Superior temporal gyrus (tissue), 1 donor: ENCODE data around the gene HNRNPA2B1.
A peak's percentile ranks its signal among the peaks of the same experiment; 100 is the strongest.
"Not testable (repeated sequence)": the region's sequence is repeated elsewhere in the genome, so short reads cannot be mapped to it uniquely, and the experiment has no call there.

Source experiments
- DNase-seq: peaks from one replicate; pipeline ENCODE4 v3.0.0-alpha.2; 2016; ENCODE audit errors: extremely low spot score

HNRNPA2B1 gene

DNA sequence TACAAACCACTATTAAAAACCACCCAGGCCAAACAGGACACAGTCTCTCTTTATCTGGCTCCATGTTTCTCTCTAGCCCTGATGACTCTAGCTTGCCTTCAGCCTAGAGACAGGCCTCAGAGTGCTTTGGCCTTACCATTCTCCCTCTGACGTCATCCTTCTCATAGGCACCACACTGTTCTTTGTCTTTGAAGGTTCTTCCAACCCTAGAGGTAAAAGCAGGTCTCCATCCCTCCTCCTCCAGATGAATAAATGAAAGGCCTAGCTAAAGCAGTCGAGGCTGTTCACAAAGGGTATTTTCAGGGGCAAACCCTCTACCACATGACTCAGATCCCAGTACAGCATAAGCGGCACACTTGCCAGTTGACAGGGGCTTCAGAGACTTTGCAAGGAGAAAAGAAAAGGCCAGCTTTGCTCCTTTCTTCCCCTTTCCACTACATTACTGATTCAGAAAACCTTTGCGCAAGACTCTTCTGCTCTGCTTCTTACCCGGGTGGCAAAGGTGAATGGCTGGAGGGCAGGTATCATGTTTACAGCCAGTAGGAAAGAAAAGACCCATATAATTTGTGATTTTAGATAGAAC lies 33.8 kb downstream of the HNRNPA2B1 start:
- DNase-seq: no peak

DNA sequence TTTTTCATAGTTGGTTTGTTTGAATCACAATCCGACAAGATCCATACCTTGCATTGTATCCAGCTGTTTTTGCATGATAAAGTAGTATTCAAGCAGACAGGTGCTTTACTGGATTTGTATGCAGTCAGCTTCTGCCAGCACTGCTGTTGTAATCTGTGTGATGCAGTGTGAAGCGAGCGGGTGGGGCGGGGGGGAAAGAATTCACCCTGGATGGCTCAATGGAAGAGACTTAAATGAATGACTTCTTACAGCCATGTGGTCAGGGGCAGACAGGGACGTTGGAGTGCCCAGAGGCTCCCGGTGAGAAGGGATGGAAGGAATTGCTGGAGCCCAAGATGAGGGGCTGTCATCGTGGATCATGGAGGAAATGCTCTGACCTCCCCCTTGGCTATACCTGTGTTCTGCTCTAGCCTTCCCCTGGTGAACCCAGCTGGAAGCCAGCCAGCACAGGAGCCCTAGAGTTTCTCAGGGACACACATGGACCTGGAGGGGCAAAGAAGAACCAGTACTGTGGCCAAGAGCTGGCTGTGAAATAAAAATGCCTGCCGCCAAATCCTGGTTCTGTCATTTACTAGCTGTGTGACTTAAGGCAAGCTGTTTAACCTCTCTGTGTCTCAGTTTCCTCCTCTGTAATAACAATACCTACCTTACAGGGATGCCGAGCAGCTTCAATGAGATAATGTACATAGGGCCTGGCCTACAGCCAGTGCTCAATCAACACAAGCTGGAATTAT lies 34.4 kb downstream of the HNRNPA2B1 start:
- DNase-seq: no peak

DNA sequence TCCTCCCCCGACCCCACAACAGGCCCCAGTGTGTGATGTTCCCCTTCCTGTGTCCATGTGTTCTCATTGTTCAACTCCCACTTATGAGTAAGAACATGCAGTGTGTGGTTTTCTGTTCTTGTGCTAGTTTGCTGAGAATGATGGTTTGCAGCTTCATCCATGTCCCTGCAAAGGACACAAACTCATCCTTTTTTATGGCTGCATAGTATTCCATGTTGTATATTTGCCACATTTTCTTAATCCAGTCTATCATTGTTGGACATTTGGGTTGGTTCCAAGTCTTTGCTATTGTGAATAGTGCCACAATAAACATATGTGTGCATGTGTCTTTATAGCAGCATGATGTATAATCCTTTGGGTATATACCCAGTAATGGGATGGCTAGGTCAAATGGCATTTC lies 36.7 kb downstream of the HNRNPA2B1 start:
- not testable (repeated sequence) for DNase-seq

DNA sequence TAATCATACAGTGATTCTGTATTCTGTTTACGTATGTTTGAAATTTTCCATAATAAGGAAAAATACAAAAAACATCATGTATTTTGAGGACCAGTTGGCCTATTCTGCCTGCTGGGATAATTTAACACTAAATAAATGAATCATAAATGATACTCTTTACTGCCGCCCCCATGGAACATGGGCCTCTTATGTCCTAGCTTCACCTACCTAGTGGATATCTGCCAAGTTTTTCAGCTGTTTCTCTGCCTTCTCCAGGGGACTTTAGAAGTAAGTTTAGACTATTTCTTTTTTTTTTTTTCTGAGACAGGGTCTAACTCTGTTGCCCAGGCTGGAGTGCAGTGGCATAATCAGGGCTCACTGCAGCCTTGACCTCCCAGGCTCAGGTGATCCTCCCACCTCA lies 38.1 kb downstream of the HNRNPA2B1 start:
- DNase-seq: no peak

DNA sequence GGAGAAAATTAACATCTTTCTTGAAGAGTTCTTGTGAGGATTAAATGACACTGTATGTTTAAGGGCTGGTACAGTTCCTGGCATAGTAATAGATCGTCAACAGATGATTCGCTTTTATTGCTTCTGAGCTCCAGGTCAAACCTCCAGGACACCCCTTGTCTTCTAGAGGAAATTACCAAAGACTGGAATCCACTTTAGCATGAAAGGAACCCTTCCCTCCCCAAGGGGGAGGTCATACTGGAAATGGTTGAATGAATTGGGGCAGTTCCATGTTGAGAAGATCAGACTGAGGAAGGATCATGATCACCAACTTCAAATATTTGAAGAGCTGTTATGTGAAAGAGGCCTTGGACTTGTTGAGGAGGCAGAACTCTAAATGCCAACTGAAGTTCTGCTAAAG lies 39.6 kb downstream of the HNRNPA2B1 start:
- DNase-seq: no peak

DNA sequence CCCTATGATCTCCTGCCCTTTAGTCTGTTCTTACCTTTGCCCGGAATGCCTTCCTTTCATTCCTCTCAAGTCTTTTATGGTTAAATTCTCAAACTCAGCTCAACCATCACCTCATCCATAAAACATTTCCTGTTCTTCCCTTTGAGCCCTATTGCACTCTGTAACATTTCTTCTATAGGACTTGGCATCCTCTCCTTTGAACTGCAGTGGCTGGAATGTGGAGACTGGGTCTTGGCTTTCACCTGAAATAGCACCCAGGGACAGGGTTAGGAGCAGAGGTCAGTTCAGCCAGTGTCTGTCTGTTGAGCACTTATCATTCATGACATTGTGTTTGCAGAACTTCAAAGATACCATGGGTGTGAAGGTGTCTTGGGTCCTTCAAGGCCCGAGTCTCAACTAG lies 41.3 kb downstream of the HNRNPA2B1 start:
- DNase-seq: no peak

DNA sequence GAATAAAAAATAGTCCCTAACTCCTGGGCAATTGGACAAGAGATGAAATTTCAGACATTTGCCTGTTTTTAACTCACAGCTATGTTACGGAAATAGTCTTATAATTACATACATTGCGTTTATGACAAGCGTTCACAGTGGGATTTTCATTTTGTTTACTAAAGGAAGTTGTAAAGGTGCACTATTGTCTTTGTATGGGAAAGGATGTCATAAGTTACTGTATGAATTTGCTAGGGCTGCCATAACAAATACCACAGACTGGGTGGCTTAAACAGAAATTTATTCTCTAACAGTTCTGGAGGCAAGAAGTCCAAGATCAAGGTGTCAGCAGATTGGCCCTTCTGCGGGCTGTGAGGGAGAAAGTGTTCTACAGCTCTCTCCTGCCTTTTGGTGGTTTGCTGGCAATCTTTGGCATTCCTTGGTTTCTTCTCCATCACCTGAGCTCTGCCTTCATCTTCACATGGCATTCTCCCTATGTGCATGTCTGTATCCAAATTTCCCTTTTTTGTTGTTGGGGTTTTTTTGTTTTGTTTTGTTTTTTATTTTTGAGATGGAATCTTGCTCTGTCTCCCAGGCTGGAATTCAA lies 42.9 kb downstream of the HNRNPA2B1 start:
- no peak for DNase-seq

DNA sequence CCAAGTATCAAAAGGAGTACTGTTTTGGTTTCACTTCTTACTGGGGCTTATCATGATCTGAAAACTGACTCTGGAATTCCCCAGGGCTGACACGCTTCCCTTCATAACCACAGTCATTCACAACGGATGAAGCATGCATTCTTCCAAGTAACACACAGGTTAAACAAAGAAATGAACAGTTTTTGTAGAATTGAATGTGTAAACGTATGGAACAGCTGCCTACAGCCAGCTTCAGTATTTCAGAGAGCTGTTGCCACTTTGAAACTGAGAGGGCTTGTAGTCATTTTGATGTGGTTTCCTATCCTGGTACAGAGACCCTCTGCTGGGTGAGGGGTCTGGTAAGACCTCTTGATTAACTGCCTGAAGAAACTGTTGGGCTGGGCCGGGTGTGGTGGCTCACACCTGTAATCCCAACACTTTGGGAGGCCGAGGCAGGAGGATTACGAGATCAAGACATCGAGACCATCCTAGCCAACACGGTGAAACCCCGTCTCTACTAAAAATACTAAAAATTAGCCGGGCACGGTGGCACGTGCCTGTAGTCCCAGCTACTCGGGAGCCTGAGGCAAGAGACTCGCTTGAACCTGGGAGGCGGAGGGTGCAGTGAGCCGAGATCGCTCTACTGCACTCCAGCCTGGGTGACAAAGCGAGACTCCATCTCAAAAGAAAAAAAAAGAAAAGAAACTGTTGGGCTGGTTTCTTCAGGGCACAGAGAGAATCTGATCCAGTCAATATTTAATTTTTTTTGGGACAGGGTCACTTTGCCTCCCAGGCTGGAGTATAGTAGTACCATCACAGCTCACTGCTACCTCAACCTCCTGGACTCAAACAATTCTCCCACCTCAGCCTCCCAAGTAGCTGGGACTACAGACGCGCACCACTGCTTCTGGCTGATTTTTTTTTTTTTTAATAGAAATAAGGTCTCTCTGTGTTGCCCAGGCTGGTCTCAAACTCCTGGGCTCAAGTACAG lies 43.8 kb downstream of the HNRNPA2B1 start:
- DNase-seq: no peak

DNA sequence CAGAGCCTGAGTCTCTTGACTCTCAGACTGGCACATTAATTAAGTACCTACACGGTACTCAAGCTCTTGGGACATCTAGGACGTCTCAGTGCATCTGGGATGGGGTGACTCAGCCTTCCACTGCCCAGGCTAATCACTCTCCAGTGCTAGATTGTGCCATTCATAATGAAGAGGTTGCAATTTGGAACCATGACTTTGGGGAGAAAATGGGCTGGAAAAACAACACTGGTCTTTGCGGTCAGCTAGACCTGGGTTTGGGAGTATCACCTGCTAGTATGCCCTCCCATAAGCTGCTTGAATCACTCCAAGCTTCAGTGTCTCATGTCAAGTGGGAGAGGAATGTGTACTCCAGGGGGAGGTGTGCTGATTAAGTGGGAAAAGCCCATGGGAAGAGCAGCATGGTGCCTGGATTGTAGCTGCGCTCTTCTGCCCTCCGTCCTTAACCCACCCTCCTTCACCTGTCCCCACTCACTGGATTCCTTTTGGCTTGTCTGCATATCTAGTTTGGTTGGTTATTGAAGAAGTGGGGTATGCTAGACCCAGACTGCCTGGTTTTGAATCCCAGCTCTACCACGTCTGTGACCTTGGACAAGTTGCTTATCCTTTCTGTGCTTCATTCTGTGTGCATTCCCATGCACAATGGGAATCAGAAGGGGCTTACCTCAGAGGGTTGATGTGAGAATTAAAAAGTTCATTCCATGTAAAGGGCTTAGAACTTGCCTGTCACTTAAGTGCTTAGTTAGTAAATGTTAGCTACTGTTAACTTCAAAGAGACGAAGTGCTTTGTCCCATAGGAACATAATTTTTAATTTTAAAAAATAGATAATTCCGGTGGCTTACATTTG lies 44.8 kb downstream of the HNRNPA2B1 start:
- no peak for DNase-seq

DNA sequence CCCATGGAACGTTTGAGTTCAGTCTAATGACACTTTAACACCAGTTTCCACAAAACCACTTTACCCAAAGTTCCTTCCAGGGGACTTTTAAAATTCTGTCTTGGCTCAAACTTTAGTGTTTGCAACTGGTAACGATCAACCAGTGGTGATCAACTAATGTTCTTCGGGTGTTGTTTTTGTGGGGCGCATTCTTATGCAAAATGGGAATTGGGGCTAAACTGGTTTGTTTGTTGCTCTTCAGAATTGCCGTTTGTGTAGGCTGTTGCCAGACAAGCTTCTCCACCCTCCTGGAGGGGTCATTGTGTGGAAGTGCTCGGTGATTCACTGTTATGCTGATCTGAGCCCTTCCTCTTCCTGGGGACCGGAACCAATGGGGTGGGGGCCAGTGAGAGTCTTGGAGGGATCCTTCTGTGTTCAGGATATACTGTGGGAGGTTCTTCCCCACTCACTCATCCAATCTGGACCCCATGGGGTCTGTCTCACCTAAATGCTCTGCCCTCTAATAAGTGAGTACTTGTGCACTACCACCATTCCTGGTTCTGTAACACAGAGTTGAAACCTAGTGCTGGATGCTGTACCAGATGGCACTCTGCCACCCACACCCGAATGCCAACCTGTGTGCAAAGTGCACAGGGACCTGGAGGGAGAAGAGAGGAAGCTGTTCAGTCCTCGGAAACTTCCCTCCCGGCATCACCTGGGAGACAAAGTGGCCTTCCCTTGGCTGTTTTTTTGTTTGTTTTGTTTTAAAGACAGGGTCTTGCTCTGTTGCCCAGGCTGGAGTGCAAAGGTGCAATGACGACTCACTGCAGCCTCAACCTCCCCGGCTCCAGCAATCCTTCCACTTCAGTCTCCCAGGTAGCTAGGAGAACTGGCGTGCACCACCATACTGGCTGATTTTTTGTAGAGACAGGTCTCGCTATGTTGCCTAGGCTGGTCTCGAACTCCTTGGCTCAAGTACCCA lies 46.4 kb downstream of the HNRNPA2B1 start:
- DNase-seq: no peak

DNA sequence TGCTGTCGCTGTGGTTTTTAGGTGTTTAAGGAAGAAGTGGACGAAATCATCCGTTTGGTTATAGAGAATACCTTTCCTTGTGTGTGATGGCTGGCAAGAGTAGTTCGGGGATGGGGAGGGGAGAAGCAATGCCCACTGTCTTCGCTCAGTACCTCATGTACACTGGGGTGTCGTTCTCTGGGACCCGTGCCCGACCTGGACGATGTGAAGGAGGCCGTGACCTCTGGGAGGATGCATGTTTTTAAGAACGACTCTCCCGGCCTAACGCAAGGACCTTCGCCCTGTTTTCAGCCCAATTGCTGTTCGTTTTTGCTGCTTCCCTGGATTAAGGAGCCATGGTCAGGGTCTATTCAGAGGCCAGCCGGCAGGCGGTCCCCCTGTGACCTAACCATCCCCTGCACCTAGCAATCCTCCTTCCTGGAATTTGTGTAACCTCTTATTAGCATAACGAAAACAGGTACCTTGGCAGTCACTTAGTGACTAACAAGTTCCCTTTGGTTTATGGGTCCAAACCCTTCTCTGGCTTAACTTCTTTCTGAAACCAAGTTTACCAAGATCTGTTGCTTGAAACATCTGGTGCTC lies 47.2 kb downstream of the HNRNPA2B1 start:
- no peak for DNase-seq

DNA sequence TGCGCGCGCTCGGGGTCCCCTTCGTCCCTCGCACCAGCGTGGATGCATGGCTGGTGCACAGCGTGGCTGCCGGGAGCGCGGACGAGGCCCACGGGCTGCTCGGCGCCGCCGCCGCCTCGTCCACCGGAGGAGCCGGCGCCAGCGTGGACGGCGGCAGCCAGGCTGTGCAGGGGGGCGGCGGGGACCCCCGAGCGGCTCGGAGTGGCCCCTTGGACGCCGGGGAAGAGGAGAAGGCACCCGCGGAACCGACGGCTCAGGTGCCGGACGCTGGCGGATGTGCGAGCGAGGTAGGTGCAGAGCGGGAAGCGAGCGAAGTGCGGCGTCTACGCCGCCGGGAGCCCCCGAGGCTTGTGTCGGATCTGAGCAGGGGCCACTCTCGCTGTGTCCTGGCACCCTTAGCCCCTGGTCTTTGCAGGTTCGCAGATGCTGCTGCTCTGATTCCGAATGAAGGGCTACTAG lies 47.7 kb downstream of the HNRNPA2B1 start:
- DNase-seq: not testable (repeated sequence)

DNA sequence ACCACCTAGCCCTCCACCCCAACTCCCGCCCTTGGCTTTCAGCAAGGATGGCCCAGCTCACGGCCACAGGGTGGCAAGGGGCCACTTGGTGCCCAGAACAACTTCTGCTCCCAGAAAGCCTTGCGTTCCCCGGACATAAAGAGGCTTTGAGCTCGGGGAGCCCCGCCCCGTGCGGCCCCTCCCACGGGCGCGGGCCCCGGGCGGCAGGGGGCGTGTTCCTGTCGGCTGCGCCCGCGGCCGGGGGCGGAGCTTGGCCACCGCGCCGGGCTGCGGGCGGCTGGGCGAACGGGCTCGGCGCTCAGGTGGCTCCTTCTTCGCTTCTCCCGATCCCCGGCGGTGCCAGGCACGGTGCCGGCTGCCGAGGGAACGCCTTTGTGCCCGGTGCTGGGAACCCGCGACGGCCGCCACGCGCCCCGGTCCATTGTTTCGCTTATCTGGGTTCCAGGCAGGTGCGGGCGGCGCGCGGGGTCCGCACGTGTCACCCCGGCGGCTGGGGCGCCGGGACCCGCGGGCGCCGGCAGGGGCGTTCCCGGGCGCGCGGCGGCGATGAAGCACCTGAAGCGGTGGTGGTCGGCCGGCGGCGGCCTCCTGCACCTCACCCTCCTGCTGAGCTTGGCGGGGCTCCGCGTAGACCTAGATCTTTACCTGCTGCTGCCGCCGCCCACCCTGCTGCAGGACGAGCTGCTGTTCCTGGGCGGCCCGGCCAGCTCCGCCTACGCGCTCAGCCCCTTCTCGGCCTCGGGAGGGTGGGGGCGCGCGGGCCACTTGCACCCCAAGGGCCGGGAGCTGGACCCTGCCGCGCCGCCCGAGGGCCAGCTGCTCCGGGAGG lies 48.4 kb downstream of the HNRNPA2B1 start, which contains the start of gene NFE2L3:
NFE2L3 (plus strand) TSS at position 246 of the 829 bp plus-strand sequence; CDS start at position 547, 301 bp downstream.
- DNase-seq: peak; percentile 84

DNA sequence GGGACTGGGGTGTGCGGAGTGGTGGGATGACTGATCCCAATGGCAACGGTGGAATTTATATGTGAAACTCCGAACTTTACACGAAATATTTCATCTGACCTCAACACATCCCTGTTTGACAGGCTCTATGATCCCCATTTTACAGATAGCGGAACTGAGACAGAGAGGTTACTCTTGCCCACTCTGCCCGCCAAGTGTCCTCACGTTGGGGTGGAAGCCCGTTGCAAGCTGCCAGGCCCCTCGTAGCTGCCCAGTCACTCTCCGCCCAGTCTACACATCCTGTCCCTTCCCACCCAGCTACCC lies 48.9 kb downstream of the HNRNPA2B1 start:
- no peak for DNase-seq

DNA sequence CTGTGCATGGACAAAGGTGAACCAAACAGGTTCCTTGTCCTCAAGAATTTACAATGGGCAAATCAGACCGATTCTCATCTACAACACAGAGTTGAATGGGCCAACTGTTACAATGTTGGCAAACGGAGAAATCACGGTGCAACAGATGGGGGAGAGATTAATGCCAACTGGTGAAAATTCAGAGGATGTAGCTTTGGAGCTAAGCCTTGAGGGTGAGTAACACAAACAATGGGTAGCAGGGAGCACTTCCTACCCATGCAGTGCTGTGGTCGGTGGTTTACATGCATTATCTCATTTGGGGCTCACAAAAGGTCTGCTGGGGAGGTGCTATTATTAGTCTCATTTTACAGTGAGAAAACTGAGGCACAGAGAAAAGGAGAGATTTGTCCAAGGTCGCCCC lies 49.5 kb downstream of the HNRNPA2B1 start:
- no peak for DNase-seq

DNA sequence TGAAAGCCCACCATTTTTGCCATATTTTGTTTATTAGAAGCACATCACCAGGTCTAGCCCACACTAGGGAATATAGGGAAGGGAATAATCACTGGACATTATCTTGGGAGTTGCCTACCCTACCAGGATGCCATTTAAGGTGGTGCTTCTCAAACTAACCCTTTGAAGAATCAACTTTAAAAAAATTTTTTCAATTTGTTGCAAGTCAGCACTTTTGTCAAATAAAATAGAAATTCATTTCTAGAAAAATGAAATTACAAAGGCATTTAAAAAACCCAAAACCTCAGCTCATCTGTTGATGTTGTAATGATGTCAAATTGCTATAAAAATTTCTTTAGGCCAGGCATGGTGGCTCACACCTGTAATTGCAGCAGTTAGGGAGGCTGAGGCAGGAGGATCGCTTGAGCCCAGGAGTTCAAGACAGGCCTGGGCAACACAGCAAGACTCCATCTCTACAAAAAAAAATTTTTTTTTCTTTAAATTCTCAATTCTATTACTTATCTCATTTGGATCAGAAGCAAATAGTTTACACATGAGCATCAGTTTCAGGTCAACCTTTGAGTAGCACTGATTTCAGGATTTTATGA lies 51.1 kb downstream of the HNRNPA2B1 start:
- no peak for DNase-seq

DNA sequence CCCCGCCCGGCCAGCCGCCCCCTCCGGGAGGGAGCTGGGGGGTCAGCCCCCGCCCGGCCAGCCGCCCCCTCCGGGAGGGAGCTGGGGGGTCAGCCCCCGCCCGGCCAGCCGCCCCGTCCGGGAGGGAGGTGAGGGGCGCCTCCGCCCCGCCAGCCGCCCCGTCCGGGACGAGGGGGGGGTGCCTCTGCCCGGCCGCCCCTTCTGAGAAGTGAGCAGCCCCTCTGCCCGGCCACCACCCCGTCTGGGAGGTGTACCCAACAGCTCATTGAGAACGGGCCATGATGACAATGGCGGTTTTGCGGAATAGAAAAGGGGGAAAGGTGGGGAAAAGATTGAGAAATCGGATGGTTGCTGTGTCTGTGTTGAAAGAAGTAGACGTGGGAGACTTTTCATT lies 52.2 kb downstream of the HNRNPA2B1 start:
- DNase-seq: not testable (repeated sequence)

DNA sequence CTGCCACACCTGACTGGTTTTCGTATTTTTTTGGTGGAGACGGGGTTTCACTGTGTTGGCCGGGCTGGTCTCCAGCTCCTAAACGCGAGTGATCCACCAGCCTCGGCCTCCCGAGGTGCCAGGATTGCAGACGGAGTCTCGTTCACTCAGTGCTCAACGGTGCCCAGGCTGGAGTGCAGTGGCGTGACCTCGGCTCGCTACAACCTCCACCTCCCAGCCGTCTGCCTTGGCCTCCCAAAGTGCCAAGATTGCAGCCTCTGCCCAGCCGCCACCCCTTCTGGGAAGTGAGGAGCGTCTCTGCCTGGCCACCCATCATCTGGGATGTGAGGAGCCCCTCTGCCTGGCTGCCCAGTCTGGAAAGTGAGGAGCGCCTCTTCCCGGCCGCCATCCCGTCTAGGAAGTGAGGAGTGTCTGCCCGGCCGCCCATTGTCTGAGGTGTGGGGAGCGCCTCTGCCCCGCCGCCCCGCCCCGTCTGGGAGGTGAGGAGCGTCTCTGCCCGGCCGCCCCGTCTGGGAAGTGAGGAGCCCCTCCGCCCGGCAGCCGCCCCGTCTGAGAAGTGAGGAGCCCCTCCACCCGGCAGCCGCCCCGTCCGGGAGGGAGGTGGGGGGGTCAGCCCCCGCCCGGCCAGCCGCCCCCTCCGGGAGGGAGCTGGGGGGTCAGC lies 52.8 kb downstream of the HNRNPA2B1 start:
- not testable (repeated sequence) for DNase-seq
